ENCODE results near the gene TMEM248.

DNA sequence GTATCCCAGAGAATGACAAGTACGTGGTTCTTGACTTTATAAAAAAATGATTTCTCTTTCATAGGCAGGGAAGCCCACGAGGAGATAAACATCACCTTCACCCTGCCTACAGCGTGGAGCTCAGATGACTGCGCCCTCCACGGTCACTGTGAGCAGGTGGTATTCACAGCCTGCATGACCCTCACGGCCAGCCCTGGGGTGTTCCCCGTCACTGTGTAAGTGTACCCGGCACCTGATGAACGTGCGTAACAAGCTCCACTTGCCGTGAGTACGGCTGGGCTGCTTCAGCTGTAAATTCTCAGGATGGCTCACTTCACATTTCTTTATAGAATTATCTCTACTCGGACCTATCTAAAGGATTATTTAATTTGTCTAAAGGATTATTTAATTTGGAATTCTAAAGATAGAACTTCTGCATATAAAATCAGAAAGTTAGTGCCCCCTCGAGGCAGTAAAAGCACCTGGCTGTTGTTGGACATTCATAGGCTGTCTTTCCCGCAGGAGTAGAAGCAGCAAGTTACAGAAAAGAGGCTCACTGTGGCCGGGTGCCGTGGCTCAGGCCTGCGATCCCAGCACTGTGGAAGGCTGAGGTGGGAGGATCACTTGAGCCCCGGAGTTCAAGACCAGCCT, 27.6 kb downstream of the TMEM248 start:
- TF ChIP-seq, protein P1, sequence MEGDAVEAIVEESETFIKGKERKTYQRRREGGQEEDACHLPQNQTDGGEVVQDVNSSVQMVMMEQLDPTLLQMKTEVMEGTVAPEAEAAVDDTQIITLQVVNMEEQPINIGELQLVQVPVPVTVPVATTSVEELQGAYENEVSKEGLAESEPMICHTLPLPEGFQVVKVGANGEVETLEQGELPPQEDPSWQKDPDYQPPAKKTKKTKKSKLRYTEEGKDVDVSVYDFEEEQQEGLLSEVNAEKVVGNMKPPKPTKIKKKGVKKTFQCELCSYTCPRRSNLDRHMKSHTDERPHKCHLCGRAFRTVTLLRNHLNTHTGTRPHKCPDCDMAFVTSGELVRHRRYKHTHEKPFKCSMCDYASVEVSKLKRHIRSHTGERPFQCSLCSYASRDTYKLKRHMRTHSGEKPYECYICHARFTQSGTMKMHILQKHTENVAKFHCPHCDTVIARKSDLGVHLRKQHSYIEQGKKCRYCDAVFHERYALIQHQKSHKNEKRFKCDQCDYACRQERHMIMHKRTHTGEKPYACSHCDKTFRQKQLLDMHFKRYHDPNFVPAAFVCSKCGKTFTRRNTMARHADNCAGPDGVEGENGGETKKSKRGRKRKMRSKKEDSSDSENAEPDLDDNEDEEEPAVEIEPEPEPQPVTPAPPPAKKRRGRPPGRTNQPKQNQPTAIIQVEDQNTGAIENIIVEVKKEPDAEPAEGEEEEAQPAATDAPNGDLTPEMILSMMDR (IDR thresholded peaks at IDR 0.05), result no peak
- no peak for TF ChIP-seq POLR2A (IDR thresholded peaks at IDR 0.05)
